SK-N-MC (cell line): Measurements from ENCODE around the gene KIF7.

ENCODE experiments used
- DNase-seq: peaks from one replicate; pipeline ENCODE4 v3.0.0-alpha.2; 2011; ENCODE audit warnings: low read depth, low spot score
- H3K27ac ChIP-seq: fragments of 200-600 bp; sonication (generic); 2 replicates; pipeline ENCODE4 v1.5.1; 2016; ENCODE audit warnings: mixed run types
- H3K36me3 ChIP-seq: fragments of 200-600 bp; sonication (generic); 2 replicates; pipeline ENCODE4 v1.6.1; 2017; ENCODE audit warnings: antibody characterized with exemption, low read length, mixed read lengths; ENCODE audit not compliant: insufficient read depth
- H3K4me3 ChIP-seq: fragments of 200-600 bp; sonication (generic); 2 replicates; pipeline ENCODE4 v1.5.1; 2016
- H3K9ac ChIP-seq: fragments of 200-600 bp; sonication (generic); 2 replicates; pipeline ENCODE4 v1.8.0; 2017; ENCODE audit warnings: mixed run types, mixed read lengths; ENCODE audit not compliant: insufficient read length
- H3K9me3 ChIP-seq: fragments of 200-600 bp; sonication (generic); 2 replicates; pipeline ENCODE4 v1.6.1; 2017; ENCODE audit warnings: low read depth, mild to moderate bottlenecking, antibody characterized with exemption, low read length, moderate library complexity, mixed read lengths
- EZH2 ChIP-seq: fragments of 200-600 bp; sonication (generic); IDR thresholded peaks from one replicate; pipeline ENCODE4 v1.6.1; 2017; ENCODE audit warnings: antibody characterized with exemption
- FOXP2 ChIP-seq: optimal IDR thresholded peaks from 2 replicates; pipeline ENCODE3; 2011; ENCODE audit warnings: mild to moderate bottlenecking, moderate library complexity; ENCODE audit not compliant: insufficient read depth; ENCODE audit errors: extremely low read length, control extremely low read depth
- POLR2AphosphoS5 ChIP-seq: IDR thresholded peaks from 2 replicates; pipeline ENCODE4 v1.6.1; 2012; ENCODE audit warnings: mild to moderate bottlenecking, low read depth, low read length, borderline replicate concordance

KIF7 gene

DNA sequence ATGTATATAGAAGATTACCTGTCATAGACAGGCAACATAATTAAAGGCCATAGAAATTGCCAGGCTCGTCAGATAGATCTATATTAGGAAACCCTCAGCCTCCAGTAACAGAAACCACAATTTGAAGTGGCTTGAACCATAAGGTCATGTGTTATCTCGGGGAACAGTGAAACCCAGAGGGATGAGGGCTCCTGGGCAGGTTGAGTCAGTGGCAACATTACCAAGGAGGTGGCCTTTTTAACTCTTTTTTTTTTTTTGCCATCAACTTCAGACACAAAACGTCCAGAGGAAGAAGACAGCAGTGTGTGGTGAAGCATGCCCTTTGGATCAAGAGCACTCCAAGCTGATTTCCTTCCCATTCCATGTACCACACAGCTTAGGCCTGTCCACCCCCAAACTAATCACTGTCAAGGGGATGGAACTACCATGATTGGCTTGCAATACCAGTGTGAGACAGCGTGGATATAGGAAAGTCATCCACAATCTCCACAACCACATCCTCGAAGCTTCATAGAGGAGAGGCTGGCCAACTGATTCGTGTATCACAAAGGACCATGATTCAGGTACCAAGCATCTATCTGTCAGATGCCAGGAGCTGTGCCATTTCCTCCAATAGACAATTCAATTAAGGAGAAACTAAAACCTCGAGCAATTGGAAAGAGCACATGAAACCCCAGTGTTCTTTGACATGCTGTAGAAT is 999 bp upstream of the KIF7 start:
- Histone ChIP-seq H3K9ac (peak overlapping the region; percentile 42), H3K9me3 (no peaks in the 10 kb centered on the region)
- TF ChIP-seq EZH2: no peak
- TF ChIP-seq FOXP2: no peak
- TF ChIP-seq POLR2AphosphoS5: no peak

DNA sequence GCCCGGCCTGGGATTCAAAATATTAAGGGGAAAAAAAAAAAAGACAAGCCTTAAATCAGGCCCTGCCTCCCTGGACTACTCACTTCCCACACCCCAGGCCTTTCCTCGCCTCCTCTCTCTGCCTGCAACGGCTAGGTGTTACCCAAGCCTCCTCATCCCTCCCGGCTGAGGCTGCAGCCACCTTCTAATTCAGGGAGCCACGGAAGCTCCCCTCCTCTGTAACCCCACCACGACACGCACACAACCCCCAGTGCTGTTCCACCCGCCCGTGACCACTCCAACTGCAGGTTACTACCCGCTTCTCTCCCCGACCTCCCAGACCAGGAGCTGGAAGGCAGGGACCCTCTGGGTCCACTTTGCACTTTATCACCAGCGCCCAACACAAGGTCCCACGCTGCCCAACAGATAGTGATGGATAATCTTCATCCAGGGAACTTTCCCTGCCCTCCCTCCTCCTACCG is 936 bp downstream of the KIF7 start:
- Histone ChIP-seq H3K36me3 (peaks cover 14% of the 10 kb centered on the region; the same call in 1 of the 2 replicates), H3K9me3 (no peaks in the 10 kb centered on the region), H3K9ac (peak overlapping the region; percentile 82), H3K4me3 (peak overlapping the region; percentile 84), H3K27ac (no peak overlapping the region)
- no peak for DNase-seq
- no peak for TF ChIP-seq POLR2AphosphoS5
- no peak for TF ChIP-seq FOXP2
- no peak for TF ChIP-seq EZH2

More for the DNA sequence above, 999 bp upstream of the KIF7 start:
- H3K27ac ChIP-seq: peak overlapping the region; percentile 86
- no peak overlapping the region for H3K4me3 ChIP-seq
- DNase-seq: no peak
- H3K36me3 ChIP-seq: peaks cover 14% of the 10 kb centered on the region; the same call in 1 of the 2 replicates

- H3K9ac ChIP-seq: no peak overlapping the region
- H3K36me3 ChIP-seq: peaks cover 14% of the 10 kb centered on the region; the same call in 1 of the 2 replicates
- H3K4me3 ChIP-seq: no peak overlapping the region
- no peak overlapping the region for H3K27ac ChIP-seq
- no peak; the same call in 1 of the 2 replicates for TF ChIP-seq POLR2AphosphoS5
- no peak for DNase-seq
- no peaks in the 10 kb centered on the region for H3K9me3 ChIP-seq
Measured at GRCh38 chr15:89653578-89653977, 1.7 kb downstream of the KIF7 start.

- TF ChIP-seq FOXP2 (no peak), POLR2AphosphoS5 (no peak), EZH2 (no peak)
- Histone ChIP-seq H3K36me3 (peaks cover 18% of the 10 kb centered on the region; the same call in 1 of the 2 replicates), H3K27ac (no peak overlapping the region), H3K4me3 (no peak overlapping the region), H3K9me3 (no peaks in the 10 kb centered on the region), H3K9ac (no peak overlapping the region)
- no peak for DNase-seq
Measured at GRCh38 chr15:89652666-89653065, 2.6 kb downstream of the KIF7 start.

DNA sequence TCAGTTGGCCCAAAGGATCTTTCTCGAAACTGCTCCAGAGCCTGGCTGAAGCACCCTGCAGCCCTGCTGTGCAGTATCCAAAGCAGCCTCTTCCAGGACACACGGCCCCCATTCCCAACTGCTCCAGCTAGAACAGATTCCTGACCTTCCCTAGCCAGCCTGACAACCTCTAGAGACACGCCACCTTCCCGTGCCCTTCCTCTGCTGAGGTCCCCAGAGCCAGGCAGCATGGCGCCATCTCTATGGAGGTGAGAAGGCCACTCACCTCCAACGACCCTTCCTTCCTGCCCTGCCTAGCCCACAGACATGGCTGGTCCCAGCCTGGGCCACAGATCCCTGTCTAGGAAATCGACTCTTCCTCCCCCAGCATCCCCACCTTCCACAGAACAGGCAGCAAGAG is 3.1 kb downstream of the KIF7 start:
- Histone ChIP-seq H3K9me3 (no peaks in the 10 kb centered on the region), H3K27ac (0 out of 2 replicates have a peak overlapping the region, but pooled peaks have one; percentile 42), H3K9ac (no peak overlapping the region), H3K36me3 (peaks cover 18% of the 10 kb centered on the region; the same call in 1 of the 2 replicates), H3K4me3 (no peak overlapping the region)
- no peak for DNase-seq
- TF ChIP-seq EZH2 (no peak), FOXP2 (no peak), POLR2AphosphoS5 (no peak)

- Histone ChIP-seq H3K4me3 (no peak overlapping the region), H3K9me3 (no peaks in the 10 kb centered on the region), H3K27ac (no peak overlapping the region), H3K36me3 (peaks cover 38% of the 10 kb centered on the region; the same call in 1 of the 2 replicates), H3K9ac (no peak overlapping the region)
- TF ChIP-seq EZH2: no peak
- TF ChIP-seq POLR2AphosphoS5: no peak
- no peak for TF ChIP-seq FOXP2
- DNase-seq: no peak
Measured at GRCh38 chr15:89649716-89650115, 5.6 kb downstream of the KIF7 start.

- no peaks in the 10 kb centered on the region for H3K9me3 ChIP-seq
- no peak overlapping the region for H3K4me3 ChIP-seq
- TF ChIP-seq FOXP2 (no peak), EZH2 (no peak), POLR2AphosphoS5 (no peak)
- peaks cover 42% of the 10 kb centered on the region; the same call in 1 of the 2 replicates for H3K36me3 ChIP-seq
- no peak overlapping the region for H3K27ac ChIP-seq
- no peak for DNase-seq
- H3K9ac ChIP-seq: no peak overlapping the region
Measured at GRCh38 chr15:89649013-89649625, 6.1 kb downstream of the KIF7 start.

DNA sequence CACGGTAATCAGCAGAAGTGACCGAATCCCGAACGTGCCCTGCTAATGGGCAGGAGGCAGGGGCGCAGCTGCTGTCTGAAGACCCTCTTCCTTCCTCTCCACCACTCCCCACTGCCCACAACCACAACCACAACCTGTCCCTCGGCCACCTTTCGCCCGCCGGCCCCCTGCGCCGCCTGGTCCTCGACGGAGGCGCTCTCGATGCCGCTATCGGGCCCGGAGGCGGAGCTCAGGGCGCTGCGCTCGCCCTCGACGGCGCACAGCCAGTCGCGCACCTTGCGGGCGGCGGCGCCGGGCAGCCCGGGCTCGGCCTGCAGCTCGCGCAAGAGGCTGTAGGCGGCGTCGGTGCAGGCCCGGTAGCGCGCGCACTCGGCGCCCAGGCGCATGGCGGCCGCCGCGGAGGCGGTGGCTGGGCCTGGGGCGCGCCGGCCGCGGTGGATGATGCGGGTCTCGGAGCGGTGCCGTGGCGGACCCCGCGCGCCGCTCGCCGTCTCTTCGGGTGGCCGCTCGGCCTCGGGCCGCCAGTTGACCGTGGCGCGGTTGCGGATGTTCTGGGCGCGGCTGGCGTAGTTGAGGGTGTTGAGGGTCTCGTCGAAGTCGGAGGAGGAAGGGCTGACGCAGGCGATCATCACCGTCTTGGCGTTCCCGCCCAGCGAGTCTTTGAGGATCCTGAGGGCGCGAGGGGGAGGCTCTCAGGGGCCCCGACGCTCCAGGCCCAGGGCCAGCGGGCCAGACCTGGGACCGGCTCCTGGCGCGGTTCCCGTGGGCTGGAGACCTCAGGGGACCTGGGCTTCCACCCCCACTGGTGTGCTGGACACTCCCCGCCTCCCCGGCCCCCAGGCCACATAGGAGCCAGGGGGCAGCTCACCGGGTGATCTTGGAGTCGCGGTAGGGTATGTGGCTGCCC is 6.9 kb downstream of the KIF7 start:
- no peak for DNase-seq

More for the DNA sequence above, 6.9 kb downstream of the KIF7 start:
- H3K4me3 ChIP-seq: no peak overlapping the region
- peaks cover 46% of the 10 kb centered on the region; the same call in 1 of the 2 replicates for H3K36me3 ChIP-seq
- no peak overlapping the region for H3K27ac ChIP-seq
- no peak for TF ChIP-seq FOXP2
- TF ChIP-seq POLR2AphosphoS5: no peak
- no peak for TF ChIP-seq EZH2
- no peaks in the 10 kb centered on the region for H3K9me3 ChIP-seq
- H3K9ac ChIP-seq: no peak overlapping the region
